ENCODE measurements around the gene HAL. TPM values are rescaled to one million over a fixed set of nuclear protein-coding genes. Genes with fewer than 3 reads are reported as not detected.

HAL gene
- total and polyA plus RNA-seq, 2 of the 13 experiments (the other 11 are each of a cell fraction or from before 2014, with no cell fraction given), result 0.89 to 37.8 TPM

- TF ChIP-seq HDAC1 (CRISPR knock-in tag; IDR thresholded peaks at IDR 0.05), result peak; percentile 90
- no peak for TF ChIP-seq GRHL1 (CRISPR knock-in tag; conservative IDR thresholded peaks at IDR 0.05)
- TF ChIP-seq SP140L (CRISPR knock-in tag; IDR thresholded peaks at IDR 0.05; ENCODE audit: borderline replicate concordance), result peak; percentile 61; the same call in 1 of the 2 replicates
- no peak for TF ChIP-seq ZFP90 (CRISPR knock-in tag; IDR thresholded peaks at IDR 0.05; ENCODE audit: borderline replicate concordance)
- no peak for TF ChIP-seq SNAPC4 (CRISPR knock-in tag; IDR thresholded peaks at IDR 0.05)
- TF ChIP-seq MIXL1 (CRISPR knock-in tag; IDR thresholded peaks at IDR 0.05), result peak; percentile 99
- TF ChIP-seq DRAP1 (CRISPR knock-in tag; IDR thresholded peaks at IDR 0.05), result 0 out of 2 replicates have a peak, but pooled peaks have one; percentile 18
- TF ChIP-seq NFE2 (CRISPR knock-in tag; IDR thresholded peaks at IDR 0.05), result no peak
- TF ChIP-seq ZNF432 (CRISPR knock-in tag; IDR thresholded peaks at IDR 0.05; ENCODE audit: borderline replicate concordance), result no peak
- TF ChIP-seq ZNF333 (CRISPR knock-in tag; IDR thresholded peaks at IDR 0.05; ENCODE audit: borderline replicate concordance), result no peak
- peak; percentile 95 for TF ChIP-seq ZGPAT (CRISPR knock-in tag; IDR thresholded peaks at IDR 0.05)
- no peak for TF ChIP-seq ZFP36 (IDR thresholded peaks at IDR 0.05; ENCODE audit: borderline replicate concordance, low read depth, low read length, partially characterized antibody)
- no peak for TF ChIP-seq HOXA7 (CRISPR knock-in tag; IDR thresholded peaks at IDR 0.05)
- TF ChIP-seq HDAC6 (IDR thresholded peaks at IDR 0.05; ENCODE audit: low read depth, low read length), result no peak
- TF ChIP-seq SOX5 (CRISPR knock-in tag; IDR thresholded peaks at IDR 0.05; ENCODE audit: borderline replicate concordance), result peak; percentile 97
- peak; percentile 84; the same call in 1 of the 2 replicates for TF ChIP-seq NCOA1 (CRISPR knock-in tag; IDR thresholded peaks at IDR 0.05)
- no peak for TF ChIP-seq ZNF644 (CRISPR knock-in tag; IDR thresholded peaks at IDR 0.05; ENCODE audit: low read depth)
- peak; percentile 77 for TF ChIP-seq ERF (CRISPR knock-in tag; IDR thresholded peaks at IDR 0.05)
- TF ChIP-seq ARID3A (IDR thresholded peaks at IDR 0.05; ENCODE audit: low read depth, low read length), result peak; percentile 87
- TF ChIP-seq ZSCAN29 (CRISPR knock-in tag; conservative IDR thresholded peaks at IDR 0.05), result no peak
- peak; percentile 97; the same call in 1 of the 2 replicates for TF ChIP-seq ZBTB20 (CRISPR knock-in tag; IDR thresholded peaks at IDR 0.05; ENCODE audit: borderline replicate concordance, low read depth)
These were observed 21.8 kb downstream of the HAL start (continued) for GRCh38 chr12:95974358-95974757.
